ENCODE data around the gene MYL3.

DNA sequence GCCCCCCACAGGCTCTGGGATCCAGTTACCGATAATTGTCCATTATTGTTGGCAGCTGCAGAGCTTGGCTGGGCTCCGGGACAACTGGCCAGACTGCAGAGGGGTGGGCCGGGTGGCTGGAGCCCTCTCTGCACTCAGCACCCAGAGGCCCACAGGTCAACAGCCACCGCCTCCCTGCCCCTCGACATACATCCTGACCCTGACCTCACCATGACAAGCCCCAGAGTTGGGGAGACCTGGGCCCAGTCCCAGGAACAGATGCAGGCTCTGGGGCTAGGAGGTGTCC, 36.7 kb upstream of the MYL3 start:
- TF ChIP-seq, protein P1, sequence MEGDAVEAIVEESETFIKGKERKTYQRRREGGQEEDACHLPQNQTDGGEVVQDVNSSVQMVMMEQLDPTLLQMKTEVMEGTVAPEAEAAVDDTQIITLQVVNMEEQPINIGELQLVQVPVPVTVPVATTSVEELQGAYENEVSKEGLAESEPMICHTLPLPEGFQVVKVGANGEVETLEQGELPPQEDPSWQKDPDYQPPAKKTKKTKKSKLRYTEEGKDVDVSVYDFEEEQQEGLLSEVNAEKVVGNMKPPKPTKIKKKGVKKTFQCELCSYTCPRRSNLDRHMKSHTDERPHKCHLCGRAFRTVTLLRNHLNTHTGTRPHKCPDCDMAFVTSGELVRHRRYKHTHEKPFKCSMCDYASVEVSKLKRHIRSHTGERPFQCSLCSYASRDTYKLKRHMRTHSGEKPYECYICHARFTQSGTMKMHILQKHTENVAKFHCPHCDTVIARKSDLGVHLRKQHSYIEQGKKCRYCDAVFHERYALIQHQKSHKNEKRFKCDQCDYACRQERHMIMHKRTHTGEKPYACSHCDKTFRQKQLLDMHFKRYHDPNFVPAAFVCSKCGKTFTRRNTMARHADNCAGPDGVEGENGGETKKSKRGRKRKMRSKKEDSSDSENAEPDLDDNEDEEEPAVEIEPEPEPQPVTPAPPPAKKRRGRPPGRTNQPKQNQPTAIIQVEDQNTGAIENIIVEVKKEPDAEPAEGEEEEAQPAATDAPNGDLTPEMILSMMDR (optimal IDR thresholded peaks at IDR 0.05 in 1 of 3, IDR thresholded peaks at IDR 0.05 in 1 of 3, conservative IDR thresholded peaks at IDR 0.05 in 1 of 3; ENCODE audit: extremely low read depth in 1 of 3, insufficient read depth in 2 of 3, low read length in 3 of 3), result no peak
- no peak for TF ChIP-seq EZH2 (IDR thresholded peaks at IDR 0.05; ENCODE audit: low read length)
